GM23338 (cell line): Measurements from ENCODE around the gene JPH3. TPM values are rescaled to one million over a fixed set of nuclear protein-coding genes. Genes with fewer than 3 reads are reported as not detected.

Source experiments
- ATAC-seq: fragments of 200-7000 bp; cut with Tn5 transposase; 3 replicates; pipeline ENCODE4 v1.9.1; 2020
- DNase-seq: peaks from one replicate; pipeline ENCODE4 v3.0.0-alpha.2; 2015; ENCODE audit warnings: low spot score
- H2AFZ ChIP-seq: fragments of 200-600 bp; sonication (generic); 2 replicates; pipeline ENCODE4 v1.8.0; 2016; ENCODE audit warnings: antibody characterized with exemption, mild to moderate bottlenecking, moderate library complexity
- H3F3A ChIP-seq: fragments of 200-600 bp; sonication (generic); replicated peaks from 2 replicates; pipeline ENCODE4 v1.8.0; 2017; ENCODE audit warnings: antibody characterized with exemption, mixed run types, low read depth
- H3K27ac ChIP-seq: fragments of 200-600 bp; sonication (generic); 2 replicates; pipeline ENCODE4 v1.6.1; 2016; ENCODE audit warnings: low read depth
- H3K27me3 ChIP-seq: fragments of 200-600 bp; sonication (generic); 2 replicates; pipeline ENCODE4 v1.8.0; 2016; ENCODE audit warnings: mild to moderate bottlenecking, mixed run types, moderate library complexity; ENCODE audit not compliant: insufficient read depth
- H3K36me3 ChIP-seq: fragments of 200-600 bp; sonication (generic); 2 replicates; pipeline ENCODE4 v1.8.0; 2016; ENCODE audit warnings: mild to moderate bottlenecking; ENCODE audit not compliant: insufficient read depth
- H3K4me1 ChIP-seq: fragments of 200-600 bp; sonication (generic); 2 replicates; pipeline ENCODE4 v1.8.0; 2016; ENCODE audit warnings: mild to moderate bottlenecking, moderate library complexity; ENCODE audit not compliant: insufficient read depth
- H3K4me2 ChIP-seq: fragments of 200-600 bp; sonication (generic); 2 replicates; pipeline ENCODE4 v1.7.1; 2017; ENCODE audit warnings: mixed run types
- H3K4me3 ChIP-seq: fragments of 200-600 bp; sonication (generic); 2 replicates; pipeline ENCODE4 v1.6.1; 2016; ENCODE audit warnings: mixed run types
- H3K79me2 ChIP-seq: fragments of 200-600 bp; sonication (generic); replicated peaks from 2 replicates; pipeline ENCODE4 v1.8.0; 2017; ENCODE audit warnings: mild to moderate bottlenecking; ENCODE audit not compliant: insufficient read depth
- H3K9me2 ChIP-seq: fragments of 200-600 bp; sonication (generic); 2 replicates; pipeline ENCODE4 v1.8.0; 2017; ENCODE audit not compliant: insufficient read depth
- H4K20me1 ChIP-seq: fragments of 200-600 bp; sonication (generic); replicated peaks from 2 replicates; pipeline ENCODE4 v1.8.0; 2017; ENCODE audit warnings: mild to moderate bottlenecking; ENCODE audit not compliant: insufficient read depth
- H3K27ac Mint-ChIP-seq: 2 replicates; pipeline ENCODE4 v1.8.0; 2020; ENCODE audit warnings: inconsistent platforms, mild to moderate bottlenecking, moderate library complexity, mixed read lengths
- H3K27me3 Mint-ChIP-seq: 3 replicates; pipeline ENCODE4 v1.8.0; 2022; ENCODE audit warnings: low read depth, mild to moderate bottlenecking, moderate library complexity, mixed read lengths, inconsistent platforms; ENCODE audit not compliant: insufficient read depth, poor library complexity
- H3K36me3 Mint-ChIP-seq: 3 replicates; pipeline ENCODE4 v1.8.0; 2021; ENCODE audit warnings: low read depth, mild to moderate bottlenecking, inconsistent platforms, moderate library complexity, mixed read lengths
- H3K4me1 Mint-ChIP-seq: 3 replicates; pipeline ENCODE4 v1.8.0; 2020; ENCODE audit warnings: mild to moderate bottlenecking, inconsistent platforms, mixed read lengths
- H3K4me3 Mint-ChIP-seq: 3 replicates; pipeline ENCODE4 v1.8.0; 2021; ENCODE audit warnings: moderate library complexity, mild to moderate bottlenecking, inconsistent platforms, mixed read lengths
- H3K9me3 Mint-ChIP-seq: 3 replicates; pipeline ENCODE4 v1.8.0; 2020; ENCODE audit warnings: moderate library complexity, mild to moderate bottlenecking, inconsistent platforms, mixed read lengths
- EZH2 ChIP-seq: fragments of 200-600 bp; sonication (generic); IDR thresholded peaks from one replicate; pipeline ENCODE4 v1.8.0; 2017; ENCODE audit warnings: antibody characterized with exemption, mild to moderate bottlenecking, low read depth; ENCODE audit not compliant: unreplicated experiment
- EZH2phosphoT487 ChIP-seq: fragments of 200-600 bp; sonication (generic); IDR thresholded peaks from one replicate; pipeline ENCODE4 v1.8.1; 2018; ENCODE audit warnings: antibody characterized with exemption; ENCODE audit not compliant: unreplicated experiment
- JUNB ChIP-seq: IDR thresholded peaks from one replicate; pipeline ENCODE4 v1.6.1; 2016; ENCODE audit warnings: antibody characterized with exemption; ENCODE audit not compliant: unreplicated experiment
- NANOG ChIP-seq: IDR thresholded peaks from 2 replicates; pipeline ENCODE4 v1.6.1; 2016; ENCODE audit warnings: antibody characterized with exemption, borderline replicate concordance
- POLR2AphosphoS5 ChIP-seq: IDR thresholded peaks from 2 replicates; pipeline ENCODE4 v1.6.1; 2016; ENCODE audit warnings: antibody characterized with exemption, low read depth
- STAT1 ChIP-seq: IDR thresholded peaks from one replicate; pipeline ENCODE4 v1.6.1; 2016; ENCODE audit warnings: antibody characterized with exemption; ENCODE audit not compliant: unreplicated experiment
- ZNF114 ChIP-seq: fragments of 250-450 bp; sonication (Bioruptor Pico); IDR thresholded peaks from 2 replicates; pipeline ENCODE4 v1.5.0; 2020; ENCODE audit warnings: mild to moderate bottlenecking, moderate library complexity
- polyA plus RNA-seq: library from polyadenylated mRNA; unstranded; fragments of >200 nt; fragmentation: Nextera tagmentation; extraction: Ambion mirVana; gene quantifications from 2 replicates; pipeline ENCODE4 v1.2.1, GENCODE V29; 2016
- total RNA-seq: library from RNA; depleted of rRNA; stranded (reverse); fragments of >200 nt; shearing (Covaris generic); gene quantifications from 2 replicates; pipeline ENCODE4 v1.2.3, GENCODE V29; 2014
- TF ChIP-seq, protein P1 (sequence below): IDR thresholded peaks from one replicate; pipeline ENCODE4 v1.6.1; 2018; ENCODE audit warnings: antibody characterized with exemption; ENCODE audit not compliant: unreplicated experiment
- TF ChIP-seq, protein P2 (sequence below): fragments of 250-450 bp; sonication (Bioruptor Pico); IDR thresholded peaks from 2 replicates; pipeline ENCODE4 v1.5.0; 2020; ENCODE audit warnings: mild to moderate bottlenecking, moderate library complexity
- TF ChIP-seq, protein P3 (sequence below): IDR thresholded peaks from 2 replicates; pipeline ENCODE4 v1.6.1; 2016; ENCODE audit warnings: antibody characterized with exemption

The JPH3 gene
- total and polyA plus RNA-seq, 2 experiments from 2014 or later = 8.4 to 38.3 TPM

DNA sequence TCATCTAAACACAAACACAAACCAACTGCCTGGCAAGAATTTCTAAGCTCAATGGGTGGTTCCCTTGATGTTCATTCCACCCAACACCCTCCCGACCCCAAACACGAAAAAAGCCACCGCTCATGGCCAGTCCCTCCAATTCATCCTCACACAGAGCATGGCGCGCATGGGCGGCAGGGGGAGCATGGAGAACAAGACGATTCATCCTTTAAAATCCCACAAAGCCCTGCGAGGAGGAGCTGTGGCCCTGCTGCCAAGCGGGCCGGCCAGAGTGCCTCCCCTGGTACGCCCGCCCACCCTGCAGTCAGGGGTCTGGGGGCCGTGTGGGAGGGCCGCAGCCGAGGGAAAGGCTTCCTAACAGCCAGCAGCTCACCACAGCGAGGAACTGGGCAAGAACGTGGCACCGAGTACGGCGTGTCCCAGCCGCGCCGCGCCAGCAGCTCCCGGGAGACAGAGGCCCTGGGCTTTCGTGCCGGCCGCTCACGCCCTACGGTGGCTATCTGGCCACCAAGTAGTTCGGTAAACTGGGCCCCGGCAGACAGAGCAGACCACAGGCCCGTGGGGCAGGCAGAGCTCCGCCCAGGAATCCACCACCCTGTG lies 102.5 kb downstream of the JPH3 start:
- Histone ChIP-seq H3K4me2 (no peak overlapping the region), H3K9me2 (no peaks in the 10 kb centered on the region), H3K79me2 (peaks cover 13% of the 10 kb centered on the region), H4K20me1 (no peaks in the 10 kb centered on the region; the same call in 1 of the 2 replicates), H3K27me3 (no peaks in the 10 kb centered on the region), H3K4me1 (no peaks in the 10 kb centered on the region), H2AFZ (no peak overlapping the region), H3K4me3 (no peak overlapping the region), H3F3A (peaks cover 7% of the 10 kb centered on the region; the same call in 1 of the 2 replicates), H3K36me3 (no peaks in the 10 kb centered on the region), H3K27ac (no peak overlapping the region)
- peaks cover 52% of the 10 kb centered on the region for H3K36me3 Mint-ChIP-seq
- peak overlapping the region; percentile 67; the same call in 1 of the 2 replicates for H3K27ac Mint-ChIP-seq
- peaks cover 21% of the 10 kb centered on the region for H3K4me1 Mint-ChIP-seq
- no peak for DNase-seq
- no peak overlapping the region for H3K4me3 Mint-ChIP-seq
- H3K9me3 Mint-ChIP-seq = no peaks in the 10 kb centered on the region; the same call in 2 of the 3 replicates
- TF ChIP-seq POLR2AphosphoS5 = no peak
- peaks cover 8% of the 10 kb centered on the region for H3K27me3 Mint-ChIP-seq
- no peak for ATAC-seq

DNA sequence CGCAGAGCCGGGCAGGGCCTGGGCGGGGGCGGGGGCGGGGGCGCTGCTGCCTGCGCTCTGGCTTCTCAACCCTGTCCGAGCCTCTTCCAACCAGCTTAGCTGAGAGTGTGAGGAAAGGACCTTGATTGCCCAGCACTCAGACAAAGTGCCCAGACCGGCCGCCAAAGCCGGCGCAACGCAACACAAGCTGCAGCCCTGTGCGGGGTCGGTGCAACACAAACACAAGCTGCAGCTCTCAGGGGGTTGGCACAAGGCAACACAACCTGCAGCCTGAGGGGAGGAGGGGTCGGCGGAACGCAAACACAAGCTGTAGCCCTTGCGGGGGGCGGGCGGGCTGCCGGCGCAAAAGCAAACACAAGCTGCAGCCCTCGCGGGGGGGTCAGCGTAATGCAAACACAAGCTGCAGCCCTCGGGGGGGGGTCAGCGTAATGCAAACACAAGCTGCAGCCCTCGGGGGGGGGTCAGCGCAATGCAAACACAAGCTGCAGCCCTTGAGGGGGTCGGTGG lies 103.5 kb downstream of the JPH3 start:
- Histone ChIP-seq H3K4me3 (no peak overlapping the region), H2AFZ (no peak overlapping the region), H3F3A (peaks cover 7% of the 10 kb centered on the region; the same call in 1 of the 2 replicates), H3K27me3 (no peaks in the 10 kb centered on the region), H3K27ac (no peak overlapping the region), H3K79me2 (peaks cover 13% of the 10 kb centered on the region), H3K4me2 (no peak overlapping the region), H3K36me3 (no peaks in the 10 kb centered on the region), H3K4me1 (no peaks in the 10 kb centered on the region), H4K20me1 (no peaks in the 10 kb centered on the region; the same call in 1 of the 2 replicates), H3K9me2 (no peaks in the 10 kb centered on the region)
- no peak for DNase-seq
- peaks cover 58% of the 10 kb centered on the region for H3K36me3 Mint-ChIP-seq
- peaks cover 21% of the 10 kb centered on the region for H3K4me1 Mint-ChIP-seq
- H3K9me3 Mint-ChIP-seq = no peaks in the 10 kb centered on the region; the same call in 2 of the 3 replicates
- peak overlapping the region; percentile 44; the same call in 1 of the 2 replicates for H3K27ac Mint-ChIP-seq
- no peak; the same call in 1 of the 3 replicates for ATAC-seq
- H3K4me3 Mint-ChIP-seq = no peak overlapping the region
- peaks cover 6% of the 10 kb centered on the region for H3K27me3 Mint-ChIP-seq
- no peak for TF ChIP-seq JUNB
- TF ChIP-seq ZNF114 (CRISPR knock-in tag) = no peak
- no peak for TF ChIP-seq EZH2
- no peak for TF ChIP-seq NANOG
- TF ChIP-seq, protein P1, sequence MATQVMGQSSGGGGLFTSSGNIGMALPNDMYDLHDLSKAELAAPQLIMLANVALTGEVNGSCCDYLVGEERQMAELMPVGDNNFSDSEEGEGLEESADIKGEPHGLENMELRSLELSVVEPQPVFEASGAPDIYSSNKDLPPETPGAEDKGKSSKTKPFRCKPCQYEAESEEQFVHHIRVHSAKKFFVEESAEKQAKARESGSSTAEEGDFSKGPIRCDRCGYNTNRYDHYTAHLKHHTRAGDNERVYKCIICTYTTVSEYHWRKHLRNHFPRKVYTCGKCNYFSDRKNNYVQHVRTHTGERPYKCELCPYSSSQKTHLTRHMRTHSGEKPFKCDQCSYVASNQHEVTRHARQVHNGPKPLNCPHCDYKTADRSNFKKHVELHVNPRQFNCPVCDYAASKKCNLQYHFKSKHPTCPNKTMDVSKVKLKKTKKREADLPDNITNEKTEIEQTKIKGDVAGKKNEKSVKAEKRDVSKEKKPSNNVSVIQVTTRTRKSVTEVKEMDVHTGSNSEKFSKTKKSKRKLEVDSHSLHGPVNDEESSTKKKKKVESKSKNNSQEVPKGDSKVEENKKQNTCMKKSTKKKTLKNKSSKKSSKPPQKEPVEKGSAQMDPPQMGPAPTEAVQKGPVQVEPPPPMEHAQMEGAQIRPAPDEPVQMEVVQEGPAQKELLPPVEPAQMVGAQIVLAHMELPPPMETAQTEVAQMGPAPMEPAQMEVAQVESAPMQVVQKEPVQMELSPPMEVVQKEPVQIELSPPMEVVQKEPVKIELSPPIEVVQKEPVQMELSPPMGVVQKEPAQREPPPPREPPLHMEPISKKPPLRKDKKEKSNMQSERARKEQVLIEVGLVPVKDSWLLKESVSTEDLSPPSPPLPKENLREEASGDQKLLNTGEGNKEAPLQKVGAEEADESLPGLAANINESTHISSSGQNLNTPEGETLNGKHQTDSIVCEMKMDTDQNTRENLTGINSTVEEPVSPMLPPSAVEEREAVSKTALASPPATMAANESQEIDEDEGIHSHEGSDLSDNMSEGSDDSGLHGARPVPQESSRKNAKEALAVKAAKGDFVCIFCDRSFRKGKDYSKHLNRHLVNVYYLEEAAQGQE = no peak
- no peak for TF ChIP-seq STAT1
- TF ChIP-seq, protein P2, sequence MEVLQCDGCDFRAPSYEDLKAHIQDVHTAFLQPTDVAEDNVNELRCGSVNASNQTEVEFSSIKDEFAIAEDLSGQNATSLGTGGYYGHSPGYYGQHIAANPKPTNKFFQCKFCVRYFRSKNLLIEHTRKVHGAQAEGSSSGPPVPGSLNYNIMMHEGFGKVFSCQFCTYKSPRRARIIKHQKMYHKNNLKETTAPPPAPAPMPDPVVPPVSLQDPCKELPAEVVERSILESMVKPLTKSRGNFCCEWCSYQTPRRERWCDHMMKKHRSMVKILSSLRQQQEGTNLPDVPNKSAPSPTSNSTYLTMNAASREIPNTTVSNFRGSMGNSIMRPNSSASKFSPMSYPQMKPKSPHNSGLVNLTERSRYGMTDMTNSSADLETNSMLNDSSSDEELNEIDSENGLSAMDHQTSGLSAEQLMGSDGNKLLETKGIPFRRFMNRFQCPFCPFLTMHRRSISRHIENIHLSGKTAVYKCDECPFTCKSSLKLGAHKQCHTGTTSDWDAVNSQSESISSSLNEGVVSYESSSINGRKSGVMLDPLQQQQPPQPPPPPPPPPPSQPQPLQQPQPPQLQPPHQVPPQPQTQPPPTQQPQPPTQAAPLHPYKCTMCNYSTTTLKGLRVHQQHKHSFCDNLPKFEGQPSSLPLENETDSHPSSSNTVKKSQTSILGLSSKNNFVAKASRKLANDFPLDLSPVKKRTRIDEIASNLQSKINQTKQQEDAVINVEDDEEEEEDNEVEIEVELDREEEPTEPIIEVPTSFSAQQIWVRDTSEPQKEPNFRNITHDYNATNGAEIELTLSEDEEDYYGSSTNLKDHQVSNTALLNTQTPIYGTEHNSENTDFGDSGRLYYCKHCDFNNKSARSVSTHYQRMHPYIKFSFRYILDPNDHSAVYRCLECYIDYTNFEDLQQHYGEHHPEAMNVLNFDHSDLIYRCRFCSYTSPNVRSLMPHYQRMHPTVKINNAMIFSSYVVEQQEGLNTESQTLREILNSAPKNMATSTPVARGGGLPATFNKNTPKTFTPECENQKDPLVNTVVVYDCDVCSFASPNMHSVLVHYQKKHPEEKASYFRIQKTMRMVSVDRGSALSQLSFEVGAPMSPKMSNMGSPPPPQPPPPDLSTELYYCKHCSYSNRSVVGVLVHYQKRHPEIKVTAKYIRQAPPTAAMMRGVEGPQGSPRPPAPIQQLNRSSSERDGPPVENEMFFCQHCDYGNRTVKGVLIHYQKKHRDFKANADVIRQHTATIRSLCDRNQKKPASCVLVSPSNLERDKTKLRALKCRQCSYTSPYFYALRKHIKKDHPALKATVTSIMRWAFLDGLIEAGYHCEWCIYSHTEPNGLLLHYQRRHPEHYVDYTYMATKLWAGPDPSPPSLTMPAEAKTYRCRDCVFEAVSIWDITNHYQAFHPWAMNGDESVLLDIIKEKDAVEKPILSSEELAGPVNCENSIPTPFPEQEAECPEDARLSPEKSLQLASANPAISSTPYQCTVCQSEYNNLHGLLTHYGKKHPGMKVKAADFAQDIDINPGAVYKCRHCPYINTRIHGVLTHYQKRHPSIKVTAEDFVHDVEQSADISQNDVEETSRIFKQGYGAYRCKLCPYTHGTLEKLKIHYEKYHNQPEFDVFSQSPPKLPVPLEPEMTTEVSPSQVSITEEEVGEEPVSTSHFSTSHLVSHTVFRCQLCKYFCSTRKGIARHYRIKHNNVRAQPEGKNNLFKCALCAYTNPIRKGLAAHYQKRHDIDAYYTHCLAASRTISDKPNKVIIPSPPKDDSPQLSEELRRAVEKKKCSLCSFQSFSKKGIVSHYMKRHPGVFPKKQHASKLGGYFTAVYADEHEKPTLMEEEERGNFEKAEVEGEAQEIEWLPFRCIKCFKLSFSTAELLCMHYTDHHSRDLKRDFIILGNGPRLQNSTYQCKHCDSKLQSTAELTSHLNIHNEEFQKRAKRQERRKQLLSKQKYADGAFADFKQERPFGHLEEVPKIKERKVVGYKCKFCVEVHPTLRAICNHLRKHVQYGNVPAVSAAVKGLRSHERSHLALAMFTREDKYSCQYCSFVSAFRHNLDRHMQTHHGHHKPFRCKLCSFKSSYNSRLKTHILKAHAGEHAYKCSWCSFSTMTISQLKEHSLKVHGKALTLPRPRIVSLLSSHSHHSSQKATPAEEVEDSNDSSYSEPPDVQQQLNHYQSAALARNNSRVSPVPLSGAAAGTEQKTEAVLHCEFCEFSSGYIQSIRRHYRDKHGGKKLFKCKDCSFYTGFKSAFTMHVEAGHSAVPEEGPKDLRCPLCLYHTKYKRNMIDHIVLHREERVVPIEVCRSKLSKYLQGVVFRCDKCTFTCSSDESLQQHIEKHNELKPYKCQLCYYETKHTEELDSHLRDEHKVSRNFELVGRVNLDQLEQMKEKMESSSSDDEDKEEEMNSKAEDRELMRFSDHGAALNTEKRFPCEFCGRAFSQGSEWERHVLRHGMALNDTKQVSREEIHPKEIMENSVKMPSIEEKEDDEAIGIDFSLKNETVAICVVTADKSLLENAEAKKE (CRISPR knock-in tag) = no peak
- TF ChIP-seq, protein P3, sequence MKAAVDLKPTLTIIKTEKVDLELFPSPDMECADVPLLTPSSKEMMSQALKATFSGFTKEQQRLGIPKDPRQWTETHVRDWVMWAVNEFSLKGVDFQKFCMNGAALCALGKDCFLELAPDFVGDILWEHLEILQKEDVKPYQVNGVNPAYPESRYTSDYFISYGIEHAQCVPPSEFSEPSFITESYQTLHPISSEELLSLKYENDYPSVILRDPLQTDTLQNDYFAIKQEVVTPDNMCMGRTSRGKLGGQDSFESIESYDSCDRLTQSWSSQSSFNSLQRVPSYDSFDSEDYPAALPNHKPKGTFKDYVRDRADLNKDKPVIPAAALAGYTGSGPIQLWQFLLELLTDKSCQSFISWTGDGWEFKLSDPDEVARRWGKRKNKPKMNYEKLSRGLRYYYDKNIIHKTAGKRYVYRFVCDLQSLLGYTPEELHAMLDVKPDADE = no peak
- TF ChIP-seq EZH2phosphoT487 = no peak
